H9 (cell line): ENCODE measurements around the gene ARID1B. TPM values are rescaled to one million over a fixed set of nuclear protein-coding genes. Genes with fewer than 3 reads are reported as not detected.

Source experiments
- DNase-seq: peaks from one replicate; pipeline ENCODE4 v3.0.0-alpha.2; 2017
- H2AFZ ChIP-seq: one replicate; pipeline ENCODE4 v1.6.1; 2013; ENCODE audit warnings: mild to moderate bottlenecking, low read length, control low read depth, moderate library complexity
- H2AK5ac ChIP-seq: 2 replicates; pipeline ENCODE4 v1.6.1; 2013; ENCODE audit warnings: low read length, control low read depth, mixed read lengths; ENCODE audit not compliant: insufficient read length
- H2BK120ac ChIP-seq: one replicate; pipeline ENCODE4 v1.6.1; 2013; ENCODE audit warnings: low read depth, mild to moderate bottlenecking, low read length, control low read depth, inconsistent platforms; ENCODE audit not compliant: poor library complexity, severe bottlenecking
- H2BK12ac ChIP-seq: 2 replicates; pipeline ENCODE4 v1.6.1; 2013; ENCODE audit warnings: low read length, control low read depth, mixed read lengths, low read depth; ENCODE audit not compliant: insufficient read length
- H2BK15ac ChIP-seq: 2 replicates; pipeline ENCODE4 v1.6.1; 2013; ENCODE audit warnings: low read depth, low read length, control low read depth
- H2BK20ac ChIP-seq: one replicate; pipeline ENCODE4 v1.6.1; 2013; ENCODE audit warnings: low read depth, mild to moderate bottlenecking, low read length, control low read depth, inconsistent platforms; ENCODE audit not compliant: poor library complexity, severe bottlenecking
- H2BK5ac ChIP-seq: 2 replicates; pipeline ENCODE4 v1.6.1; 2013; ENCODE audit warnings: low read length, control low read depth, mixed read lengths; ENCODE audit not compliant: insufficient read length
- H3K14ac ChIP-seq: 2 replicates; pipeline ENCODE4 v1.6.1; 2013; ENCODE audit warnings: low read length, control low read depth; ENCODE audit not compliant: insufficient read depth
- H3K18ac ChIP-seq: 2 replicates; pipeline ENCODE4 v1.6.1; 2013; ENCODE audit warnings: low read depth, mild to moderate bottlenecking, mixed read lengths, low read length, control low read depth; ENCODE audit not compliant: insufficient read length
- H3K23ac ChIP-seq: 2 replicates; pipeline ENCODE4 v1.6.1; 2013; ENCODE audit warnings: low read length, control low read depth, mixed read lengths, low read depth; ENCODE audit not compliant: insufficient read length
- H3K23me2 ChIP-seq: 2 replicates; pipeline ENCODE4 v1.6.1; 2013; ENCODE audit warnings: low read depth, mild to moderate bottlenecking, mixed read lengths, low read length, control low read depth; ENCODE audit not compliant: insufficient read length, poor library complexity, severe bottlenecking
- H3K27ac ChIP-seq: 2 replicates; pipeline ENCODE4 v1.5.1; 2013; ENCODE audit warnings: low read length, control low read depth, mixed read lengths, low read depth; ENCODE audit not compliant: insufficient read length
- H3K27me3 ChIP-seq: 2 replicates; pipeline ENCODE4 v1.6.1; 2013; ENCODE audit warnings: low read length, control low read depth, inconsistent platforms; ENCODE audit not compliant: insufficient read depth
- H3K4ac ChIP-seq: 2 replicates; pipeline ENCODE4 v1.6.1; 2013; ENCODE audit warnings: low read depth, mild to moderate bottlenecking, control low read depth, inconsistent platforms, low read length, moderate library complexity
- H3K4me1 ChIP-seq: 2 replicates; pipeline ENCODE4 v1.6.1; 2013; ENCODE audit warnings: low read length, control low read depth, inconsistent platforms; ENCODE audit not compliant: insufficient read depth
- H3K4me2 ChIP-seq: 2 replicates; pipeline ENCODE4 v1.6.1; 2013; ENCODE audit warnings: low read length, control low read depth, mixed read lengths; ENCODE audit not compliant: insufficient read length, insufficient read depth
- H3K56ac ChIP-seq: 2 replicates; pipeline ENCODE4 v1.6.1; 2013; ENCODE audit warnings: low read depth, mild to moderate bottlenecking, mixed read lengths, low read length, control low read depth; ENCODE audit not compliant: insufficient read length
- H3K79me1 ChIP-seq: 2 replicates; pipeline ENCODE4 v1.6.1; 2013; ENCODE audit warnings: low read depth, mild to moderate bottlenecking, moderate library complexity, low read length, control low read depth, inconsistent platforms; ENCODE audit not compliant: insufficient read depth, poor library complexity, severe bottlenecking
- H3K79me2 ChIP-seq: 2 replicates; pipeline ENCODE4 v1.6.1; 2013; ENCODE audit warnings: low read length, control low read depth, inconsistent platforms; ENCODE audit not compliant: insufficient read depth
- H3K9ac ChIP-seq: 2 replicates; pipeline ENCODE4 v1.6.1; 2013; ENCODE audit warnings: low read length, control low read depth, mixed read lengths; ENCODE audit not compliant: insufficient read length; ENCODE audit errors: extremely low read depth
- H3K9me3 ChIP-seq: one replicate; pipeline ENCODE4 v1.6.1; 2013; ENCODE audit warnings: low read depth, low read length, inconsistent platforms; ENCODE audit not compliant: control insufficient read depth
- H3T11ph ChIP-seq: one replicate; pipeline ENCODE4 v1.6.1; 2013; ENCODE audit warnings: mild to moderate bottlenecking, low read length, control low read depth, inconsistent platforms
- H4K20me1 ChIP-seq: one replicate; pipeline ENCODE4 v1.6.1; 2013; ENCODE audit not compliant: control insufficient read depth, insufficient read length, insufficient read depth
- H4K5ac ChIP-seq: 2 replicates; pipeline ENCODE4 v1.6.1; 2013; ENCODE audit warnings: low read depth, mild to moderate bottlenecking, mixed read lengths, low read length, control low read depth; ENCODE audit not compliant: insufficient read length
- H4K8ac ChIP-seq: replicated peaks from 2 replicates; pipeline ENCODE4 v1.6.1; 2013; ENCODE audit warnings: low read length, control low read depth, mixed read lengths, low read depth; ENCODE audit not compliant: insufficient read length
- H4K91ac ChIP-seq: 2 replicates; pipeline ENCODE4 v1.6.1; 2013; ENCODE audit warnings: low read depth, mild to moderate bottlenecking, moderate library complexity, mixed read lengths, low read length, control low read depth; ENCODE audit not compliant: insufficient read length
- H3K27ac Mint-ChIP-seq, 3 experiments: 2 replicates in 2 of 3; 3 replicates in 1 of 3; pipeline ENCODE4 v1.8.0; 2020 to 2021; ENCODE audit warnings: mixed read lengths in 3 of 3, mild to moderate bottlenecking in 1 of 3, moderate library complexity in 1 of 3
- H3K27me3 Mint-ChIP-seq: 2 replicates; pipeline ENCODE4 v1.8.0; 2021; ENCODE audit warnings: low read depth, mild to moderate bottlenecking, moderate library complexity, mixed read lengths
- H3K36me3 Mint-ChIP-seq, 3 experiments: 2 replicates in 2 of 3; 3 replicates in 1 of 3; pipeline ENCODE4 v1.8.0; 2020 to 2021; ENCODE audit warnings: low read depth in 3 of 3, mixed read lengths in 3 of 3; ENCODE audit not compliant: insufficient read depth in 1 of 3
- H3K4me1 Mint-ChIP-seq, 2 experiments: 2 replicates each; pipeline ENCODE4 v1.8.0; 2020; ENCODE audit warnings: mixed read lengths in 2 of 2
- H3K4me3 Mint-ChIP-seq, 2 experiments: 2 replicates in 1 of 2; 3 replicates in 1 of 2; pipeline ENCODE4 v1.8.0; 2020 to 2021; ENCODE audit warnings: mild to moderate bottlenecking in 2 of 2, mixed read lengths in 2 of 2, moderate library complexity in 1 of 2
- H3K9me3 Mint-ChIP-seq, 2 experiments: 2 replicates in 1 of 2; 3 replicates in 1 of 2; pipeline ENCODE4 v1.8.0; 2020; ENCODE audit warnings: mild to moderate bottlenecking in 2 of 2, mixed read lengths in 2 of 2, moderate library complexity in 1 of 2
- WGBS: extraction: QIAGEN DNeasy Blood & Tissue Kit; methylation state at CpG from one replicate; pipeline ENCODE4 v1.1.7; 2013; ENCODE audit warnings: missing lambda C conversion rate, low lambda C conversion rate, mixed read lengths; ENCODE audit not compliant: insufficient read length; ENCODE audit errors: extremely low coverage; 5-methylcytosine and 5-hydroxymethylcytosine counted together
- total RNA-seq: library from RNA; stranded (reverse); gene quantifications from 2 replicates; pipeline ENCODE4 v1.2.1, GENCODE V29; 2021
- TF ChIP-seq, protein P1 (sequence below): fragments of 200-600 bp; sonication (generic); conservative IDR thresholded peaks from 3 replicates; pipeline ENCODE4 v1.8.0; 2021; ENCODE audit warnings: antibody characterized with exemption, mild to moderate bottlenecking

ARID1B gene
- total RNA-seq, 1 experiment from 2014 or later = 88.2 TPM

DNA sequence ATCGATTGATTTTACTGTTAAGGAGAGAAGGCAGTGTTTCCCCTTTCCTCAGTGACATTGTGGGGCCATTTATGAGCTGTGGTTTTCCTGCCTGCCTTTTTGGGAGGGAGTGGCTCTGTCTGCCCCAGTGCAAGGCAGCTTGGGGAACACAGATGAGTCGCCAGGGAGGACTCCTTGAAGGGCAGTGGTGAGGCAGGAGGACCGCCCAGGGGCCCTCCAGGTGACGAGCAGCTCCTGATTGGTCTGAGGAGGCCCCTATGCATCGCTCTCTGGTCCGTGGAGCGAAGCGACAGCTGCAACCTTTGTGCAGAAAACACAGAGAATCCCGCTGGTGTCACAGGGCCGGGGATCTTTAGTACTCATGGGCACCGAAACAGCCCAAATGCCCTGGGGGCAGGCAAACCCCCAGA is 445.8 kb downstream of the ARID1B start:
- H2BK20ac ChIP-seq = no peak overlapping the region
- no peak for DNase-seq
- H3K14ac ChIP-seq = no peak overlapping the region
- Mint-ChIP-seq H3K9me3 (no peaks in the 10 kb centered on the region; a peak in 2 of 5 replicates), H3K27ac (no peak overlapping the region), H3K27me3 (peaks cover 24% of the 10 kb centered on the region), H3K36me3 (no peaks in the 10 kb centered on the region; a peak in 1 of 7 replicates), H3K4me3 (no peak overlapping the region), H3K4me1 (peaks cover 14 to 33% of the 10 kb centered on the region in 2 experiments)
- no peaks in the 10 kb centered on the region for H3K9me3 ChIP-seq
- H2BK120ac ChIP-seq = no peak overlapping the region
- no peak overlapping the region for H2BK15ac ChIP-seq
- H3K18ac ChIP-seq = no peak overlapping the region
- no peaks in the 10 kb centered on the region for H3K79me2 ChIP-seq
- no peak overlapping the region for H3T11ph ChIP-seq
- no peaks in the 10 kb centered on the region for H3K79me1 ChIP-seq
- no peak overlapping the region for H4K8ac ChIP-seq
- TF ChIP-seq, protein P1, sequence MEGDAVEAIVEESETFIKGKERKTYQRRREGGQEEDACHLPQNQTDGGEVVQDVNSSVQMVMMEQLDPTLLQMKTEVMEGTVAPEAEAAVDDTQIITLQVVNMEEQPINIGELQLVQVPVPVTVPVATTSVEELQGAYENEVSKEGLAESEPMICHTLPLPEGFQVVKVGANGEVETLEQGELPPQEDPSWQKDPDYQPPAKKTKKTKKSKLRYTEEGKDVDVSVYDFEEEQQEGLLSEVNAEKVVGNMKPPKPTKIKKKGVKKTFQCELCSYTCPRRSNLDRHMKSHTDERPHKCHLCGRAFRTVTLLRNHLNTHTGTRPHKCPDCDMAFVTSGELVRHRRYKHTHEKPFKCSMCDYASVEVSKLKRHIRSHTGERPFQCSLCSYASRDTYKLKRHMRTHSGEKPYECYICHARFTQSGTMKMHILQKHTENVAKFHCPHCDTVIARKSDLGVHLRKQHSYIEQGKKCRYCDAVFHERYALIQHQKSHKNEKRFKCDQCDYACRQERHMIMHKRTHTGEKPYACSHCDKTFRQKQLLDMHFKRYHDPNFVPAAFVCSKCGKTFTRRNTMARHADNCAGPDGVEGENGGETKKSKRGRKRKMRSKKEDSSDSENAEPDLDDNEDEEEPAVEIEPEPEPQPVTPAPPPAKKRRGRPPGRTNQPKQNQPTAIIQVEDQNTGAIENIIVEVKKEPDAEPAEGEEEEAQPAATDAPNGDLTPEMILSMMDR = no peak
- no peak overlapping the region for H2AK5ac ChIP-seq
- H3K9ac ChIP-seq = no peak overlapping the region
- H4K91ac ChIP-seq = no peak overlapping the region
- H2BK5ac ChIP-seq = no peak overlapping the region
- H4K5ac ChIP-seq = no peak overlapping the region
- no peaks in the 10 kb centered on the region for H3K23me2 ChIP-seq
- no peak overlapping the region for H3K27ac ChIP-seq
- no peaks in the 10 kb centered on the region for H3K4me1 ChIP-seq
- no peak overlapping the region for H2BK12ac ChIP-seq
- WGBS = no CpG with 5 or more reads among the region's 11 CpGs
- no peaks in the 10 kb centered on the region for H3K27me3 ChIP-seq
- H3K4me2 ChIP-seq = no peak overlapping the region
- no peak overlapping the region for H3K56ac ChIP-seq
- no peak overlapping the region for H3K4ac ChIP-seq
- H2AFZ ChIP-seq = no peak overlapping the region
- H3K23ac ChIP-seq = no peak overlapping the region
- no peaks in the 10 kb centered on the region for H4K20me1 ChIP-seq
